Naive B cell (primary cell): ENCODE results near the gene LCA5. TPM values are rescaled to one million over a fixed set of nuclear protein-coding genes. Genes with fewer than 3 reads are reported as not detected.

Experiments
- ATAC-seq, 2 donors: fragments of 150-1000 bp; cut with Tn5 transposase; 2 replicates each; pipeline ENCODE4 v1.10.0; 2021; ENCODE audit warnings: low read depth in 2 of 2, mild to moderate bottlenecking in 2 of 2, moderate library complexity in 2 of 2
- DNase-seq: peaks from one replicate; pipeline ENCODE4 v3.0.0; 2022
- H3K27ac Mint-ChIP-seq, 6 donors: one replicate each; pipeline ENCODE4 v1.8.0; 2020 to 2022; ENCODE audit warnings: mild to moderate bottlenecking in 6 of 6, mixed read lengths in 6 of 6, moderate library complexity in 5 of 6, inconsistent platforms in 2 of 6
- H3K27me3 Mint-ChIP-seq, 3 donors: one replicate each; pipeline ENCODE4 v1.8.0; 2021 to 2022; ENCODE audit warnings: mixed read lengths in 3 of 3, mild to moderate bottlenecking in 1 of 3
- H3K36me3 Mint-ChIP-seq, 2 donors: one replicate each; pipeline ENCODE4 v1.8.0; 2020 to 2022; ENCODE audit warnings: mixed read lengths in 2 of 2, inconsistent platforms in 1 of 2, mild to moderate bottlenecking in 1 of 2
- H3K4me1 Mint-ChIP-seq, 3 donors: one replicate each; pipeline ENCODE4 v1.8.0; 2020 to 2022; ENCODE audit warnings: mixed read lengths in 3 of 3, inconsistent platforms in 1 of 3, mild to moderate bottlenecking in 1 of 3, moderate library complexity in 1 of 3
- H3K4me3 Mint-ChIP-seq, 8 donors: one replicate each; pipeline ENCODE4 v1.8.0; 2020 to 2022; ENCODE audit warnings: mild to moderate bottlenecking in 8 of 8, mixed read lengths in 8 of 8, moderate library complexity in 8 of 8, inconsistent platforms in 2 of 8
- H3K9me3 Mint-ChIP-seq, 7 donors: one replicate each; pipeline ENCODE4 v1.8.0; 2020 to 2022; ENCODE audit warnings: mixed read lengths in 7 of 7, mild to moderate bottlenecking in 5 of 7, inconsistent platforms in 2 of 7, moderate library complexity in 1 of 7
- polyA plus RNA-seq, 6 donors: library from polyadenylated mRNA; unstranded; fragments of 300-500 nt; fragmentation: Illumina TruSeq; gene quantifications; one replicate each; pipeline ENCODE4 v1.2.3, GENCODE V29; 2021; ENCODE audit warnings: low read depth in 6 of 6

Gene LCA5
- polyA plus RNA-seq, 6 donors from 2014 or later, result 0.15 to 0.87 (median 0.40) TPM; not detected in 1

DNA sequence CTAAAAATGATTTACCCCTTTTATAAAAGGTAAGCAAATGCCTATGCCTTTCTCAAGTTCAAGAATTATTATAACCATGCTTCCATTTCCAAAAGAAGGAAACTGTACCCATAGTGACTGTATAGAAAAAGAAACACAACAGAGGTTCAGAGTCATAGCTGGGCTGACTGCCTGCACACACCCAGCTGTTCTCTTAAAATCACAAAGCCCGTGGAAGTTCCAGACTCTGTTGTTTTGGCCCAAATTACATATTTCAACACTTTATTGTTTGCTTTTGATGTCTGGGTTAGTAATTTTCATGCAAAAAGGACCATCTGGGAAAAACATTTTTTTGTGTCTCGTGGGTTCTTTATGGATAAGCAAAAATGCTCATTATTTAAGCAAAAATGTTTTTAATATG lies 99.2 kb downstream of the LCA5 start:
- H3K27me3 Mint-ChIP-seq, result no peaks in the 10 kb centered on the region
- H3K4me1 Mint-ChIP-seq, result no peaks in the 10 kb centered on the region
- ATAC-seq (no peak), DNase-seq (no peak)
- no peak overlapping the region for H3K27ac Mint-ChIP-seq
- no peak overlapping the region for H3K4me3 Mint-ChIP-seq
- H3K9me3 Mint-ChIP-seq, result peaks cover 0 to 21% (median 8%) of the 10 kb centered on the region in 7 donors
- no peaks in the 10 kb centered on the region for H3K36me3 Mint-ChIP-seq

DNA sequence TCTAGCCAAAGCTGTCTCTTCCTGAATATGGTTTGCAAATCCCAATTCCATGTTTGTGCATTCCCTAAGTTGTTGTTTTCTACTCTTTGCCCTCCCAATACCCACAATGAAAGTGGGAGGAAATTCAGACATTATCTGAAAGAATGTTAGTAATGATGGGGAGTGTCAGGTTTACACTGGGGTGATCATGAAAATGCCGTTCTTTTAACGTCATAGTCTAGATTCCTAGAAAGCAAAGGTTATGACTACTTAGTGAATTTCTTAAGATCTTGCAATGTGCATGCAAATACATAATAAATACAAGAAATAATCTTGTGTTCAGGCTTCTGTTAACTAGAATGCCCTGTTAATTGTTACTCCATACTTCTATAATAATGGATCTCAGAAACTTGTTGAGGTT lies 101.0 kb downstream of the LCA5 start:
- no peak for ATAC-seq
- no peaks in the 10 kb centered on the region for H3K4me1 Mint-ChIP-seq
- H3K4me3 Mint-ChIP-seq, result no peak overlapping the region
- H3K27ac Mint-ChIP-seq, result no peak overlapping the region
- peaks cover 0 to 7% (median 0%) of the 10 kb centered on the region in 7 donors for H3K9me3 Mint-ChIP-seq
- DNase-seq, result no peak
- no peaks in the 10 kb centered on the region for H3K36me3 Mint-ChIP-seq
- no peaks in the 10 kb centered on the region for H3K27me3 Mint-ChIP-seq

DNA sequence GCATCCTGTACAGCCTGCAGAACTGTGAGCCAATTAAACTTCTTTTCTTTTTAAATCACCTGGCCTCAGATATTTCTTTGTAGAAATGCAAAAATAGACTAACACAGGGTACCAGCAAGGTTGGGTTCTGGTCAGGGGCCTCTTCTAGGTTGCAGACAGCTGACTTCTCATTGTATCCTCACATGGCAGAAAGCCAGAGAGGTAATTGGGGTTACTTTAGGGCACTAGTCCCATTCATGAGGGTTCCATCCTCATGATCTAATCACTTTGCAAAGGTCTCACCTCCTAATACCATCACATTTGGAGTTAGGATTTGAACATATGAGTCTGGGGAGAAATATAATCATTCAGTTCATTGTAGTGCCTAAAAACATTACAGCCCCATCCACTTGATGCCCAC lies 101.5 kb downstream of the LCA5 start:
- Mint-ChIP-seq H3K4me1 (no peaks in the 10 kb centered on the region), H3K27me3 (no peaks in the 10 kb centered on the region), H3K9me3 (peaks cover 0 to 2% (median 0%) of the 10 kb centered on the region in 7 donors), H3K4me3 (no peak overlapping the region), H3K36me3 (no peaks in the 10 kb centered on the region), H3K27ac (no peak overlapping the region)
- DNase-seq, result no peak
- ATAC-seq, result no peak

Other genes starting within 250 kb of the LCA5 start
- gene SH3BGRL2, start 93.9 kb upstream of the LCA5 start, polyA plus RNA-seq, result 1 to 10 TPM in 3 of 6 donors, under 1 TPM in 2, not detected in 1; 0.61 to 2.2 (median 1.8) TPM